Gastrocnemius medialis (tissue), 4 donors: ENCODE results near the gene DGKG. TPM values are rescaled to one million over a fixed set of nuclear protein-coding genes. Genes with fewer than 3 reads are reported as not detected.

Experiments used
- ATAC-seq, 2 donors: fragments of 150-250 bp; one replicate each; pipeline ENCODE4 v1.9.1; 2016
- DNase-seq, 2 donors: peaks; one replicate each; pipeline ENCODE4 v3.0.0-alpha.2; 2019
- H3K27ac ChIP-seq, 4 donors: fragments of 200-600 bp; sonication (generic); 1 replicate in 1 of 4; 2 replicates in 3 of 4; pipeline ENCODE4 v1.5.1; 2016 to 2018; ENCODE audit warnings: mild to moderate bottlenecking in 2 of 4, moderate library complexity in 1 of 4
- H3K27me3 ChIP-seq, 3 donors: fragments of 200-600 bp; sonication (generic) in 2 of 3; 1 replicate in 1 of 3; 2 replicates in 2 of 3; pipeline versions ENCODE4 v1.5.1 to v1.6.0; 2016 to 2019; ENCODE audit warnings: mild to moderate bottlenecking in 1 of 3, moderate library complexity in 1 of 3
- H3K36me3 ChIP-seq, 2 donors: fragments of 200-600 bp; sonication (generic) in 1 of 2; one replicate each; pipeline ENCODE4 v1.5.1; 2017 to 2018
- H3K4me1 ChIP-seq, 2 donors: fragments of 200-600 bp; sonication (generic) in 1 of 2; one replicate each; pipeline ENCODE4 v1.5.1; 2016 to 2017; ENCODE audit warnings: mild to moderate bottlenecking in 2 of 2
- H3K4me3 ChIP-seq, 4 donors: fragments of 200-600 bp; sonication (generic) in 3 of 4; 1 replicate in 1 of 4; 2 replicates in 3 of 4; pipeline ENCODE4 v1.5.1; 2016 to 2019; ENCODE audit warnings: mild to moderate bottlenecking in 2 of 4
- H3K9me3 ChIP-seq, 3 donors: fragments of 200-600 bp; sonication (generic) in 2 of 3; 1 replicate in 1 of 3; 2 replicates in 2 of 3; pipeline ENCODE4 v1.5.1; 2016 to 2019
- CTCF ChIP-seq, 5 experiments: fragments of 450-650 bp in 3 of 5; fragments of 200-600 bp in 2 of 5; sonication (generic) in 2 of 5; IDR thresholded peaks in 4 of 5; conservative IDR thresholded peaks in 1 of 5; 1 replicate in 4 of 5; 2 replicates in 1 of 5; pipeline ENCODE4 v1.5.1; 2016 to 2019; ENCODE audit warnings: antibody characterized with exemption in 5 of 5, mild to moderate bottlenecking in 3 of 5, moderate library complexity in 3 of 5
- POLR2A ChIP-seq, 2 donors: fragments of 450-650 bp; IDR thresholded peaks; one replicate each; pipeline ENCODE4 v1.6.1; 2017; ENCODE audit warnings: antibody characterized with exemption in 2 of 2, mild to moderate bottlenecking in 2 of 2, moderate library complexity in 2 of 2
- in situ Hi-C, 4 donors: fragments of 200-750 bp; cut with MboI; loops; one replicate each; pipeline versions ENCODE4 v1.15.0 to v1.8.0; 2017; ENCODE audit warnings: low sequenced_read_pairs in 4 of 4
- intact Hi-C: fragments of 100-400 bp; cut with DNase I; formaldehyde crosslinking; loops from one replicate; pipeline ENCODE4 v1.15.1; 2023; ENCODE audit warnings: low total_unique reads
- total RNA-seq, 4 donors: library from RNA; depleted of rRNA; stranded (reverse); fragments of >200 nt; gene quantifications; one replicate each; pipeline versions ENCODE4 v1.1.0 to v1.2.3, GENCODE V29; 2016

The DGKG gene
- total RNA-seq, 4 donors from 2014 or later, result 5.0 to 11.2 (median 7.7) TPM

GRCh38 chr3:186133980-186134379 lies 228.1 kb downstream of the DGKG start:
- Histone ChIP-seq H3K27ac (no peak overlapping the region), H3K36me3 (no peaks in the 10 kb centered on the region), H3K4me3 (no peak overlapping the region), H3K27me3 (no peaks in the 10 kb centered on the region), H3K4me1 (no peaks in the 10 kb centered on the region), H3K9me3 (no peaks in the 10 kb centered on the region)
- TF ChIP-seq CTCF (IDR thresholded peaks at IDR 0.05 in 4 of 5, conservative IDR thresholded peaks at IDR 0.05 in 1 of 5), result no peak
- in situ Hi-C loops (no loop called here), intact Hi-C loops (no loop called here)
- no peak for ATAC-seq
- DNase-seq, result no peak

- Histone ChIP-seq H3K27me3 (no peaks in the 10 kb centered on the region), H3K36me3 (no peaks in the 10 kb centered on the region), H3K9me3 (no peaks in the 10 kb centered on the region), H3K4me1 (no peaks in the 10 kb centered on the region), H3K4me3 (no peak overlapping the region), H3K27ac (no peak overlapping the region)
- intact Hi-C loops, result no loop called here
- DNase-seq (no peak), ATAC-seq (no peak)
- TF ChIP-seq CTCF (IDR thresholded peaks at IDR 0.05 in 4 of 5, conservative IDR thresholded peaks at IDR 0.05 in 1 of 5) (no peak), POLR2A (IDR thresholded peaks at IDR 0.05) (no peak)
- in situ Hi-C loops, result no loop called here
Observed at GRCh38 chr3:186132487-186132886, 229.5 kb downstream of the DGKG start.

- TF ChIP-seq POLR2A (IDR thresholded peaks at IDR 0.05), result no peak
- no peak for TF ChIP-seq CTCF (IDR thresholded peaks at IDR 0.05 in 4 of 5, conservative IDR thresholded peaks at IDR 0.05 in 1 of 5)
- Histone ChIP-seq H3K4me3 (no peak overlapping the region), H3K9me3 (no peaks in the 10 kb centered on the region), H3K27me3 (no peaks in the 10 kb centered on the region), H3K27ac (no peak overlapping the region), H3K36me3 (no peaks in the 10 kb centered on the region), H3K4me1 (no peaks in the 10 kb centered on the region)
- intact Hi-C loops (no loop called here), in situ Hi-C loops (no loop called here)
- ATAC-seq (no peak), DNase-seq (no peak)
Observed at GRCh38 chr3:186129206-186129605, 232.8 kb downstream of the DGKG start.

- intact Hi-C loops, result no loop called here
- H3K4me1 ChIP-seq, result no peaks in the 10 kb centered on the region
- H3K27me3 ChIP-seq, result no peaks in the 10 kb centered on the region
- TF ChIP-seq CTCF (IDR thresholded peaks at IDR 0.05 in 4 of 5, conservative IDR thresholded peaks at IDR 0.05 in 1 of 5) (no peak), POLR2A (IDR thresholded peaks at IDR 0.05) (no peak)
- H3K36me3 ChIP-seq, result no peaks in the 10 kb centered on the region
- DNase-seq (no peak), ATAC-seq (no peak)
- no peak overlapping the region for H3K4me3 ChIP-seq
- H3K27ac ChIP-seq, result no peak overlapping the region
- no peaks in the 10 kb centered on the region for H3K9me3 ChIP-seq
- in situ Hi-C loops, result no loop called here
Observed at GRCh38 chr3:186128158-186128557, 233.9 kb downstream of the DGKG start.

GRCh38 chr3:186127463-186127862 lies 234.6 kb downstream of the DGKG start:
- intact Hi-C loops (no loop called here), in situ Hi-C loops (no loop called here)
- H3K36me3 ChIP-seq, result no peaks in the 10 kb centered on the region
- H3K4me3 ChIP-seq, result no peak overlapping the region
- H3K27ac ChIP-seq, result no peak overlapping the region
- no peak for TF ChIP-seq CTCF (IDR thresholded peaks at IDR 0.05 in 4 of 5, conservative IDR thresholded peaks at IDR 0.05 in 1 of 5)
- no peak for TF ChIP-seq POLR2A (IDR thresholded peaks at IDR 0.05)
- no peaks in the 10 kb centered on the region for H3K4me1 ChIP-seq
- no peaks in the 10 kb centered on the region for H3K9me3 ChIP-seq
- no peak for DNase-seq
- no peaks in the 10 kb centered on the region for H3K27me3 ChIP-seq
- no peak for ATAC-seq
